HG03045 (cell line): Measurements from ENCODE around the gene TP53TG3F.
"Not testable (repeated sequence)": the region's sequence is repeated elsewhere in the genome, so short reads cannot be mapped to it uniquely, and the experiment has no call there.

Source experiments
- ATAC-seq: cut with Tn5 transposase; IDR thresholded peaks from one replicate; pipeline ENCODE4 v1.9.1; 2021; ENCODE audit warnings: mild to moderate bottlenecking, moderate library complexity; ENCODE audit not compliant: unreplicated experiment

The TP53TG3F gene, protein sequence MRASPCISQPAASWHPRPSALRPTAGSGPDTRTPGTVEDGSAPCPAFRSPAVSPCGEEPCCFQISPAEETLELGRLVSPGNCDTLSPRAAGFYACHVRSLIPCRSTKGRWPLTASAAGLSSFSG

DNA sequence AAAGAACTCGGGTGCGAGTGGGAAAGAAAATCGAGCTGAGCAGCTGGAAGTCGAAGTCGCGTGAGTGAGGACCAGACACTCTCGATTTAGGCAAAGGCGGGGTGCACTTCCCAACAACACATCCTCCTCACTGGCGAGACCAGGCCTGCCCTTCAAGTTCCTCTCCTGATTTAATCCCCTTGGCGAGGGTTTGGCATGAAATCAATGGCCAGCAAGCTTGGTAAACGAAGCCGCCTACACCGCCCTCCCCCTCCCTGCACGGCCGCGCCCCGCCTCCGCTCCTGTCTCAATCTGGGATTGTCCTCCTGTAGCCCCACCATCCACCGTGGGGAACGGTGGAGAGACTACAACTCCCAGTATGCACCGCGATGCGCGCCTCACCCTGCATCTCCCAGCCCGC lies at the start of gene TP53TG3F:
Gene TP53TG3F, plus strand, starts transcription at position 301 of the 400 bp plus-strand sequence. Its CDS starts 68 bp downstream, at position 369.
- not testable (repeated sequence) for ATAC-seq

GRCh38 chr16:33491611-33492010 lies 32.2 kb downstream of the TP53TG3F start:
- not testable (repeated sequence) for ATAC-seq

GRCh38 chr16:33507231-33507630 lies 47.8 kb downstream of the TP53TG3F start:
- ATAC-seq = not testable (repeated sequence)

DNA sequence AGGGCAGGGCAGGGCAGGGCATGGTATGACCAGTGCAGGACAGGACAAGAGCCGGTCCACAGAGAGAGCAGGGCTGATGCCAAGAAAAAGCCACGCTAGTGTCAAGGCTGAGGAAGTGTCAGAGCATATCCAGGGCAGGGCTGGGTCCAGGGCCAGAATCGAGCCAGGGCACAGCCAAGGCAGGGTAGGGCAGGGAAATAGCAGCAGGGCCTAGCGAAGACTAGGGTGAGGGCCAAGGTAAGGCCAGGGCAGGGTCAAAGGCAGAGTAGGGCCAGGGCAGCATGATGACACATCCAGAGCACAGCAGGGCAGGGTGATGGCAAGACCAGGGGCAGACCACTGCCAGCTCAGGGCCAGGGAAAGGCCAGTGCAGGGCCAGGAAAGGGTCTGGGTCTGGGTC lies 49.7 kb downstream of the TP53TG3F start:
- not testable (repeated sequence) for ATAC-seq

GRCh38 chr16:33509906-33510305 lies 50.5 kb downstream of the TP53TG3F start:
- not testable (repeated sequence) for ATAC-seq
